Left hindlimb (tissue), 1 donor: ENCODE results near the gene COL27A1.

ENCODE experiments used
- DNase-seq: peaks from one replicate; pipeline ENCODE4 v3.0.0-alpha.2; 2018

The COL27A1 gene

GRCh38 chr9:114149765-114150340, 5.5 kb upstream of the COL27A1 start:
- DNase-seq, result no peak

GRCh38 chr9:114150608-114151007, 4.7 kb upstream of the COL27A1 start:
- no peak for DNase-seq

GRCh38 chr9:114151426-114151956, 3.8 kb upstream of the COL27A1 start:
- DNase-seq, result no peak

- DNase-seq, result peak; percentile 80
Measured at GRCh38 chr9:114153761-114154599, 1.4 kb upstream of the COL27A1 start.

GRCh38 chr9:114154600-114155102, 686 bp upstream of the COL27A1 start:
- no peak for DNase-seq

GRCh38 chr9:114155995-114156656, 789 bp downstream of the COL27A1 start:
- DNase-seq, result peak; percentile 63

- DNase-seq, result peak; percentile 80
Measured at GRCh38 chr9:114156657-114157421, 1.5 kb downstream of the COL27A1 start.

- no peak for DNase-seq
Measured at GRCh38 chr9:114157516-114158176, 2.3 kb downstream of the COL27A1 start.

- DNase-seq, result no peak
Measured at GRCh38 chr9:114158482-114159130, 3.3 kb downstream of the COL27A1 start.

GRCh38 chr9:114159691-114160090, 4.4 kb downstream of the COL27A1 start:
- DNase-seq, result no peak

- no peak for DNase-seq
Measured at GRCh38 chr9:114161513-114161912, 6.2 kb downstream of the COL27A1 start.

- DNase-seq, result peak; percentile 86
Measured at GRCh38 chr9:114163517-114163951, 8.2 kb downstream of the COL27A1 start.

GRCh38 chr9:114164191-114164794, 9.0 kb downstream of the COL27A1 start:
- DNase-seq, result no peak

GRCh38 chr9:114165407-114166102, 10.2 kb downstream of the COL27A1 start:
- DNase-seq, result no peak

GRCh38 chr9:114166103-114166470, 10.8 kb downstream of the COL27A1 start:
- DNase-seq, result no peak

GRCh38 chr9:114166614-114167572, 11.6 kb downstream of the COL27A1 start:
- no peak for DNase-seq

- DNase-seq, result no peak
Measured at GRCh38 chr9:114167591-114168091, 12.3 kb downstream of the COL27A1 start.

- DNase-seq, result peak; percentile 40
Measured at GRCh38 chr9:114168281-114169028, 13.1 kb downstream of the COL27A1 start.
